Mesenchymal stem cell (in vitro differentiated cells and primary cell): ENCODE results near the gene NCLN.

Source experiments
- DNase-seq: peaks from one replicate; pipeline ENCODE4 v3.0.0-alpha.2; 2013
- H2AFZ ChIP-seq: one replicate; pipeline ENCODE4 v1.6.1; 2013; ENCODE audit warnings: low read depth, mild to moderate bottlenecking, control low read depth, inconsistent platforms, low read length, moderate library complexity
- H2AK5ac ChIP-seq: 2 replicates; pipeline ENCODE4 v1.6.1; 2013; ENCODE audit warnings: low read length, moderate library complexity, mild to moderate bottlenecking, inconsistent platforms; ENCODE audit not compliant: severe bottlenecking
- H2BK120ac ChIP-seq: one replicate; pipeline ENCODE4 v1.6.1; 2013; ENCODE audit warnings: low read depth, mild to moderate bottlenecking, inconsistent platforms, low read length, moderate library complexity
- H2BK12ac ChIP-seq, 2 experiments: one replicate each; pipeline ENCODE4 v1.6.1; 2013; ENCODE audit warnings: inconsistent platforms in 2 of 2, low read length in 2 of 2, mild to moderate bottlenecking in 2 of 2, moderate library complexity in 2 of 2, control low read depth in 1 of 2
- H2BK15ac ChIP-seq: one replicate; pipeline ENCODE4 v1.6.1; 2013; ENCODE audit warnings: mild to moderate bottlenecking, low read depth, inconsistent platforms; ENCODE audit not compliant: poor library complexity, severe bottlenecking
- H2BK5ac ChIP-seq: 2 replicates; pipeline ENCODE4 v1.6.1; 2013; ENCODE audit warnings: low read depth, mild to moderate bottlenecking, low read length, control low read depth, inconsistent platforms; ENCODE audit not compliant: poor library complexity, severe bottlenecking
- H3K14ac ChIP-seq, 2 experiments: one replicate each; pipeline ENCODE4 v1.6.1; 2013; ENCODE audit warnings: inconsistent platforms in 2 of 2, low read length in 2 of 2, control low read depth in 1 of 2, mild to moderate bottlenecking in 1 of 2, moderate library complexity in 1 of 2
- H3K18ac ChIP-seq, 2 experiments: one replicate each; pipeline ENCODE4 v1.6.1; 2013; ENCODE audit warnings: inconsistent platforms in 2 of 2, low read length in 2 of 2, control low read depth in 1 of 2, low read depth in 1 of 2, mild to moderate bottlenecking in 1 of 2
- H3K23ac ChIP-seq, 2 experiments: one replicate each; pipeline ENCODE4 v1.6.1; 2013; ENCODE audit warnings: inconsistent platforms in 2 of 2, low read length in 2 of 2, mild to moderate bottlenecking in 2 of 2, moderate library complexity in 2 of 2, control low read depth in 1 of 2
- H3K27ac ChIP-seq: 2 replicates; pipeline ENCODE4 v1.5.1; 2013; ENCODE audit warnings: mild to moderate bottlenecking, moderate library complexity, low read length, control low read depth, inconsistent platforms; ENCODE audit not compliant: poor library complexity, severe bottlenecking
- H3K27me3 ChIP-seq, 2 experiments: 2 replicates each; pipeline versions ENCODE4 v1.6.1 to v1.7.0; 2013; ENCODE audit warnings: low read length in 2 of 2, mild to moderate bottlenecking in 2 of 2, moderate library complexity in 2 of 2, control low read depth in 1 of 2, inconsistent platforms in 1 of 2; ENCODE audit not compliant: control insufficient read depth in 1 of 2, insufficient read depth in 1 of 2
- H3K36me3 ChIP-seq, 2 experiments: 2 replicates each; pipeline versions ENCODE4 v1.6.1 to v1.7.0; 2013; ENCODE audit warnings: low read length in 2 of 2, control low read depth in 1 of 2, inconsistent platforms in 1 of 2, low read depth in 1 of 2, mild to moderate bottlenecking in 1 of 2; ENCODE audit not compliant: insufficient read depth in 2 of 2, control insufficient read depth in 1 of 2
- H3K4ac ChIP-seq, 2 experiments: one replicate each; pipeline ENCODE4 v1.6.1; 2013; ENCODE audit warnings: inconsistent platforms in 2 of 2, low read length in 2 of 2, mild to moderate bottlenecking in 2 of 2, moderate library complexity in 2 of 2, control low read depth in 1 of 2, low read depth in 1 of 2
- H3K4me1 ChIP-seq: 2 replicates; pipeline ENCODE4 v1.6.1; 2013; ENCODE audit warnings: low read depth, low read length, control low read depth; ENCODE audit not compliant: control insufficient read depth, insufficient read depth
- H3K4me2 ChIP-seq: 2 replicates; pipeline ENCODE4 v1.6.1; 2013; ENCODE audit warnings: low read length, mild to moderate bottlenecking, inconsistent platforms; ENCODE audit not compliant: poor library complexity, severe bottlenecking
- H3K4me3 ChIP-seq, 2 experiments: 2 replicates each; pipeline versions ENCODE4 v1.5.1 to v1.7.0; 2013; ENCODE audit warnings: low read length in 2 of 2, mild to moderate bottlenecking in 2 of 2, control low read depth in 1 of 2, low read depth in 1 of 2; ENCODE audit not compliant: insufficient read depth in 1 of 2
- H3K79me1 ChIP-seq: replicated peaks from 2 replicates; pipeline ENCODE4 v1.6.1; 2013; ENCODE audit warnings: mild to moderate bottlenecking, control low read depth, low read length, inconsistent platforms; ENCODE audit not compliant: poor library complexity, severe bottlenecking
- H3K9ac ChIP-seq: 2 replicates; pipeline ENCODE4 v1.7.0; 2013; ENCODE audit warnings: mild to moderate bottlenecking, low read length, moderate library complexity
- H3K9me3 ChIP-seq: 2 replicates; pipeline ENCODE4 v1.7.0; 2013; ENCODE audit warnings: mild to moderate bottlenecking, low read length; ENCODE audit not compliant: control insufficient read depth
- H4K8ac ChIP-seq: one replicate; pipeline ENCODE4 v1.6.1; 2013; ENCODE audit warnings: inconsistent platforms, mild to moderate bottlenecking, low read length, moderate library complexity
- H4K91ac ChIP-seq: one replicate; pipeline ENCODE4 v1.6.1; 2013; ENCODE audit warnings: mild to moderate bottlenecking, low read length, inconsistent platforms
- WGBS: methylation state at CpG from one replicate; pipeline ENCODE4 v1.1.7; 2013; ENCODE audit warnings: mixed read lengths; 5-methylcytosine and 5-hydroxymethylcytosine counted together

The NCLN gene

GRCh38 chr19:3154957-3155736 is 30.6 kb upstream of the NCLN start:
- H2AK5ac ChIP-seq: no peak overlapping the region
- H2AFZ ChIP-seq: peak overlapping the region; percentile 32

GRCh38 chr19:3157096-3157845 is 28.5 kb upstream of the NCLN start:
- Histone ChIP-seq H3K36me3 (no peaks in the 10 kb centered on the region), H2BK15ac (no peak overlapping the region), H3K14ac (no peak overlapping the region), H2BK5ac (no peak overlapping the region), H3K4ac (peak overlapping the region; percentile 5 to 30), H2BK120ac (no peak overlapping the region), H3K9ac (no peak overlapping the region), H3K18ac (no peak overlapping the region), H3K4me3 (no peak overlapping the region), H3K9me3 (no peaks in the 10 kb centered on the region), H3K4me2 (no peak overlapping the region), H2BK12ac (peak overlapping the region in 1 of 2 experiments; percentile 40), H3K4me1 (peaks cover 10% of the 10 kb centered on the region), H3K79me1 (no peaks in the 10 kb centered on the region), H3K27ac (no peak overlapping the region), H4K91ac (peak overlapping the region; percentile 25), H2AFZ (no peak overlapping the region), H3K23ac (no peak overlapping the region), H2AK5ac (no peak overlapping the region), H4K8ac (peak overlapping the region; percentile 45), H3K27me3 (no peaks in the 10 kb centered on the region)
- WGBS: 92% methylated on average over 23 of the region's 23 CpGs
- DNase-seq: no peak

More at GRCh38 chr19:3154957-3155736, 30.6 kb upstream of the NCLN start:
- Histone ChIP-seq H3K4me3 (peak overlapping the region in 1 of 2 experiments; percentile 60), H3K23ac (no peak overlapping the region), H3K14ac (peak overlapping the region in 1 of 2 experiments; percentile 75), H3K18ac (peak overlapping the region; percentile 95 to 97), H2BK12ac (peak overlapping the region; percentile 85 to 96), H2BK5ac (no peak overlapping the region), H3K79me1 (no peaks in the 10 kb centered on the region), H3K4me2 (no peak overlapping the region), H2BK15ac (peak overlapping the region; percentile 91), H2BK120ac (peak overlapping the region; percentile 94), H4K91ac (peak overlapping the region; percentile 95), H3K27ac (peak overlapping the region; percentile 12), H3K27me3 (peaks cover 0 to 9% of the 10 kb centered on the region in 2 experiments), H3K9me3 (no peaks in the 10 kb centered on the region), H4K8ac (peak overlapping the region; percentile 99), H3K4ac (peak overlapping the region; percentile 84 to 96), H3K9ac (peak overlapping the region; percentile 85), H3K4me1 (peaks cover 10% of the 10 kb centered on the region), H3K36me3 (no peaks in the 10 kb centered on the region)
- DNase-seq: peak; percentile 100
- 49% methylated on average over 19 of the region's 21 CpGs for WGBS

- Histone ChIP-seq H3K27ac (no peak overlapping the region), H3K27me3 (no peaks in the 10 kb centered on the region), H3K79me1 (no peaks in the 10 kb centered on the region), H3K4ac (no peak overlapping the region), H3K23ac (no peak overlapping the region), H2BK120ac (no peak overlapping the region), H3K18ac (no peak overlapping the region), H3K9me3 (no peaks in the 10 kb centered on the region), H4K8ac (no peak overlapping the region), H3K9ac (no peak overlapping the region), H2BK5ac (no peak overlapping the region), H3K4me3 (no peak overlapping the region), H3K14ac (no peak overlapping the region), H2BK12ac (no peak overlapping the region), H2BK15ac (no peak overlapping the region), H4K91ac (no peak overlapping the region), H3K4me1 (peaks cover 14% of the 10 kb centered on the region), H2AFZ (no peak overlapping the region), H2AK5ac (no peak overlapping the region), H3K4me2 (no peak overlapping the region), H3K36me3 (no peaks in the 10 kb centered on the region)
- no peak for DNase-seq
- WGBS: 75% methylated on average over 8 of the region's 8 CpGs
Measured at GRCh38 chr19:3159565-3159964, 26.2 kb upstream of the NCLN start.

- H2AFZ ChIP-seq: no peak overlapping the region
- no peak overlapping the region for H2BK120ac ChIP-seq
- no peak overlapping the region for H3K4ac ChIP-seq
- no peak overlapping the region for H3K9ac ChIP-seq
- H3K9me3 ChIP-seq: no peaks in the 10 kb centered on the region
- H4K8ac ChIP-seq: no peak overlapping the region
- no peaks in the 10 kb centered on the region for H3K79me1 ChIP-seq
- no peak overlapping the region for H2BK15ac ChIP-seq
- H2BK5ac ChIP-seq: no peak overlapping the region
- no peak for DNase-seq
- H3K27ac ChIP-seq: no peak overlapping the region
- no peak overlapping the region for H3K14ac ChIP-seq
- H3K23ac ChIP-seq: no peak overlapping the region
- no peak overlapping the region for H3K18ac ChIP-seq
- no peaks in the 10 kb centered on the region for H3K36me3 ChIP-seq
- H3K27me3 ChIP-seq: no peaks in the 10 kb centered on the region
- H4K91ac ChIP-seq: no peak overlapping the region
- H3K4me2 ChIP-seq: no peak overlapping the region
- H3K4me1 ChIP-seq: peaks cover 9% of the 10 kb centered on the region
- no peak overlapping the region for H3K4me3 ChIP-seq
- no peak overlapping the region for H2BK12ac ChIP-seq
- WGBS: 66% methylated on average over 3 of the region's 3 CpGs
- no peak overlapping the region for H2AK5ac ChIP-seq
Measured at GRCh38 chr19:3160219-3160618, 25.5 kb upstream of the NCLN start.
